D341Med (cell line): Measurements from ENCODE around the gene TTC13.

Source experiments
- DNase-seq: peaks from one replicate; pipeline ENCODE4 v3.0.0; 2012; ENCODE audit warnings: low spot score

Gene TTC13

GRCh38 chr1:230943048-230943593 is 35.5 kb downstream of the TTC13 start:
- DNase-seq = no peak

- DNase-seq = no peak
These were observed 37.8 kb downstream of the TTC13 start for GRCh38 chr1:230940848-230941247.

GRCh38 chr1:230939806-230940489 is 38.7 kb downstream of the TTC13 start:
- no peak for DNase-seq

GRCh38 chr1:230938924-230939368 is 39.7 kb downstream of the TTC13 start:
- DNase-seq = no peak

- DNase-seq = no peak
These were observed 41.3 kb downstream of the TTC13 start for GRCh38 chr1:230937371-230937770.

- DNase-seq = no peak
These were observed 42.2 kb downstream of the TTC13 start for GRCh38 chr1:230936475-230936874.

- DNase-seq = no peak
These were observed 42.8 kb downstream of the TTC13 start for GRCh38 chr1:230935852-230936251.

GRCh38 chr1:230930986-230931385 is 47.7 kb downstream of the TTC13 start:
- DNase-seq = no peak

GRCh38 chr1:230926182-230926581 is 52.5 kb downstream of the TTC13 start:
- no peak for DNase-seq

- no peak for DNase-seq
These were observed 53.1 kb downstream of the TTC13 start for GRCh38 chr1:230925608-230926007.

- no peak for DNase-seq
These were observed 55.5 kb downstream of the TTC13 start for GRCh38 chr1:230923176-230923575.

GRCh38 chr1:230922620-230923019 is 56.0 kb downstream of the TTC13 start:
- DNase-seq = no peak

GRCh38 chr1:230919207-230919606 is 59.5 kb downstream of the TTC13 start:
- DNase-seq = no peak

- peak; percentile 79 for DNase-seq
These were observed 61.2 kb downstream of the TTC13 start for GRCh38 chr1:230917284-230918135.

- DNase-seq = no peak
These were observed 61.9 kb downstream of the TTC13 start for GRCh38 chr1:230916587-230917283.

- DNase-seq = no peak
These were observed 63.6 kb downstream of the TTC13 start for GRCh38 chr1:230915078-230915477.

GRCh38 chr1:230913496-230913895 is 65.2 kb downstream of the TTC13 start:
- no peak for DNase-seq

- DNase-seq = no peak
These were observed 67.9 kb downstream of the TTC13 start for GRCh38 chr1:230910755-230911117.

GRCh38 chr1:230909974-230910754 is 68.5 kb downstream of the TTC13 start:
- no peak for DNase-seq

- no peak for DNase-seq
These were observed 71.0 kb downstream of the TTC13 start for GRCh38 chr1:230907472-230908205.

- no peak for DNase-seq
These were observed 72.4 kb downstream of the TTC13 start for GRCh38 chr1:230906226-230906625.
